Putamen (tissue), 1 donor: ENCODE results near the gene IFRD2.

Experiments
- DNase-seq: peaks from one replicate; pipeline ENCODE4 v3.0.0-alpha.2; 2016; ENCODE audit warnings: low spot score

Gene IFRD2, protein sequence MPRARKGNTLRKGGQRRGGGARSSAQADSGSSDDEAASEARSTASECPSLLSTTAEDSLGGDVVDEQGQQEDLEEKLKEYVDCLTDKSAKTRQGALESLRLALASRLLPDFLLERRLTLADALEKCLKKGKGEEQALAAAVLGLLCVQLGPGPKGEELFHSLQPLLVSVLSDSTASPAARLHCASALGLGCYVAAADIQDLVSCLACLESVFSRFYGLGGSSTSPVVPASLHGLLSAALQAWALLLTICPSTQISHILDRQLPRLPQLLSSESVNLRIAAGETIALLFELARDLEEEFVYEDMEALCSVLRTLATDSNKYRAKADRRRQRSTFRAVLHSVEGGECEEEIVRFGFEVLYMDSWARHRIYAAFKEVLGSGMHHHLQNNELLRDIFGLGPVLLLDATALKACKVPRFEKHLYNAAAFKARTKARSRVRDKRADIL

GRCh38 chr3:50292159-50293078 lies at the start of gene IFRD2:
IFRD2 (minus strand) TSS chr3:50292429; CDS start chr3:50292274, 155 bp downstream.
- DNase-seq: peak; percentile 98

DNA sequence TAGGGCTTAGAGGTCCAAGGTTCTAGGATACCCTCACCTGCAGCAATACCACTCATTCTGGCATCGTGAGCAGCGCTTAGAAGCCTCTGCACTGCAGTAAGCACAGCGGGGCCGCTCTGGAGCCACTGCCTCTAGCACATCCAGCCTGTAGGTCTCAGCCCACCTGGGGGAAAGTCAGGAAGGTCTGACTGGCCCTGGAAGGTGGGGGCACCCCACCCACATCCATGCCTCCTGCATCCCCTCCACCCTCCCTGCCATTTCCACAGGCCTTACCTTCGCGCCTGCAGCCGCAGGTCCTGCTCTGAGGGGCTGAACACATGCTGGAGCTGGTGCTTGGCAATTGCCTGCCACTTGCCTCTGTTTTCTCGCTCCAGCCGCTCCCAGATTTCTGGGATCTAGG lies 49.3 kb upstream of the IFRD2 start:
- no peak for DNase-seq

GRCh38 chr3:50340448-50341329 lies 48.5 kb upstream of the IFRD2 start, which contains the start of gene RASSF1:
RASSF1 (minus strand) TSS chr3:50340836; CDS start chr3:50340805, 31 bp downstream.
- no peak for DNase-seq

DNA sequence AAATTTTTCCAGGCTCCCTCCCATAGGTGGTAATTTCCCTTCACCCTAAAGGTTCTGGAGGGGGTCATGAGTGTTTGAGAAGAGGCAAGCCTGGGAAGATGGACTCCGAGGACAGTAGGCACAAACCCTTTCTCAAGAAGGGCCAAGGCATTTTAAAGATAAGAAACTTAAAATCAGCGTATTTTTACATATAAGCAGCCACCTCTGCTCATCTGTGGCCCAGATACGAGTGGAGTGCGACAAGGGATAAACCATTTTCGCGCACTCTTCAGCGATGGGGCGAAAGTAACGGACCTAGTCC lies 47.9 kb upstream of the IFRD2 start:
- DNase-seq: no peak

- DNase-seq: no peak
Measured at GRCh38 chr3:50339485-50340146, 47.4 kb upstream of the IFRD2 start.

- no peak for DNase-seq
Measured at GRCh38 chr3:50338965-50339364, 46.7 kb upstream of the IFRD2 start.

DNA sequence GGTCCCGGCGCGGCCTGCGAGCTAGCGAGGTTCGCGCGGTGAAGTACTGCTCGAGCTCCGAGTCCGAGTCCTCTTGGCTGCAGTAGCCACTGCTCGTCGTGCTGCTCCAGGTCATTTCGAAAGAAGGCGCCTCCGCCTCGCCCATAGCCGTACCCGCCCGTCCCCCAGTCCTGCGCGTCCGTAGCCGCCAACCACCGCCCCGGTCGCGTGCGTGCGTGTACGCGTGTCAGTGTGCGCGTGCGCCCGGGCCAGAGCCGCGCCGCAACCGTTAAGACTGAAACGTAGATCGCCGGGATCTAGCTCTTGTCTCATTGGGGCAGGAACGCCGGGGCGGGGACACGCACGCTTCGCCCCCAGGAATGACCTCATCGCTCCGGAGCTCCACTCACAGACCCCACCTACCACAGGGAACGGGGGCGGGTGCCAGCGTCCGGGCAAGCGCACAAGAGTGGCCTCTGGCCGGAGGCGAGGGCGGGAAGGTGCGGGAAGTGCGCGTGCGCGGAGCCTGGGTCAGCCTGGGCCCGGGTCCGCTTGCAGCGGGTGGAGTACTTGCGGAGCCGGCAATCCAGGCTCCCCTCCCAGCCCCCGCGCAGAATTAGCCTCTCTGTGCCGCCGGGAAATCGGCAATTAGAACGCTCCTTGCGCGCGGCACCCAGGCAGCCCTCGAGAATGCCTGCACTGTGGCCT lies 45.1 kb upstream of the IFRD2 start:
- DNase-seq: peak; percentile 98

- no peak for DNase-seq
Measured at GRCh38 chr3:50336452-50337174, 44.4 kb upstream of the IFRD2 start.

DNA sequence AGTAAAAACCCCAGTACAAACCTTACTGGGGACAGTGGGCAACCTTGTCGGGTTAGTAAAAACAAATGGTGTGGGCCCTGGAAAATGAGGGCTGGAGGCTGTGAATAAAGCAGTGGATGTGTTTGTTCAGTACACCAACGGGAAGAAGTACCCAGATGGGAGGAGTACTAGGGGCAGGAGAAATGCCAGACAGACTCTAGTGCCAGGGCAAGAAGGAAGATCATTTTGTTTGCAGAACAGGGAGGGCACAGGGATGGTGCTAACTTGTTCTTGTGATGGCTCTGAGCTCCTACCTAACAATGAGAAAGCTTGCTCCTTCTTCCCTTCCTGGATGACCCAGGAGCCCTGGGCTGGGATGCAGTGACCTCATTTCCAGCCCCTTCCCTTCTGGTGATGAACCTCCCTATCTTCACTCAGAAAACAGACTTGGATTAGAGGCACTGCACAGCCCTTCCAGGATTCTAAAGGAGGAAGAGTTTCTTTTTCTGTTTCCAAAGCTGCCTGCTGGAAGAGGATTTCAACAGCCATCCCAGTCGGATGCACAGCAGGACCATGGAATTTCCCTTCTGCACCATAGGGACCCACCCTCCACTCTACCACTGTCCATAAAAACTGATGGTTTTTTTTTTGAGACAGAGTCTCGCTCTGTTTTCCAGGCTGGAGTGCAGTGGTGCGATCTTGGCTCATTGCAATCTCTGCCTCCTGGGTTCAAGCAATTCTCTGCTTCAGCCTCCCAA lies 42.3 kb upstream of the IFRD2 start:
- DNase-seq: no peak

- DNase-seq: no peak
Measured at GRCh38 chr3:50333744-50334328, 41.6 kb upstream of the IFRD2 start.

GRCh38 chr3:50331364-50331907 lies 39.2 kb upstream of the IFRD2 start:
- DNase-seq: no peak

GRCh38 chr3:50330330-50330729 lies 38.1 kb upstream of the IFRD2 start:
- DNase-seq: no peak

DNA sequence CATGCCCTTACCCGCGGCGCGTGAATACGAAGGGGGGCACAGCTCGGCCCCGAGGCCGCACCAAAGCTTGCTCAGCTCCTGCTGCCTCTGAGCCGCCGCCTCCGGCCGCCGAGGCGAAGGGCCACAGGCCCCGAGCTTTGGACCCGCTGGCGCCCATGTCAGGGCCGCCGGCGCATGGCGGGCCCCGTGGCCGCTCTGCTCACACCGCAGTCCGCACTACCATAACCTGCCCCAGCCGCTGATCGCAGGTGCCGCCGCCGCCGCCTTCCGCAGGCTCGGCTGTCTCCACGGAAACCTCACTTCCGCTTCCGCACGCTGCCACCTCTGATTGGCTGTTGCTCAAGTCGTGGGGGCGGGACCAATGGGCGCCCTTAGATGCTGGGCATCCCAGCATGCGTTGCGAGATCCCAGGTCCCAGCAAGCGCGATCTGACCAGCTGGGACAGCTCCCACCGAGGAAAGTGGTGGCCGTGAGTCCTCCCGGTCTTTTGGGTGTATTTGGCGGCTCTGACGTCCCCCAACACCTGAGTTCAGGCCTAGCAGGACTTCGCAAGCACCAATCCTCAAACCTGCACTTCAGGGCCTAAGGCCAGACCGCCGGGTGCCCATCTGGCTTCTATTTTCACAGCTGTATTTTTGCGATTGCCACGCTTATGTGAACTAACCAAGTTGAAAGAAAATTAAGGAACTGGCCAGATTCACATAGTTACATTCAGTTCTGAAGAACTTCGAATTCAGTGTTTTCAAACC lies 35.9 kb upstream of the IFRD2 start, which contains the start of gene TUSC2:
TUSC2 (minus strand) TSS at position 281 of the 749 bp plus-strand sequence; CDS start at position 157, 124 bp downstream.
- peak; percentile 97 for DNase-seq

DNA sequence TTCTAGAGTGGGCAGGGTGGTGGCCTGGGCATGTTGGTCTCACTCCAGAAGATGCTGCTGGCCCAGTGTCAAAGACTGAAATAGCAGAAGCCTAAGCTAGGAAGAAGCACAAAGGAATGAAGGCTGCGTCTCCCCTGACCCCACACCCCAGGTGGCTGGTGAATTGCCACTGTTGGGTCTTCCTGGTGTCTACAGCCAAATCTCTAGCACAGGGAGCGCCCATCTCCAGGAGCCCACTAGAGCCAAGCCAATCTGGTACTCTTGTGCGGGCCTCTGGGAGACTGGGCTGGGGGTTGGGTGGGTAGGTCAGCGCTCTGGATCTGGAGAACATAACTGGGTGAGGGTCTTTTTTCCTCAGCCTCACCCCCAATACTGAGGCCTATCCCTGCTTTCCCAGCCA lies 34.9 kb upstream of the IFRD2 start:
- no peak for DNase-seq

DNA sequence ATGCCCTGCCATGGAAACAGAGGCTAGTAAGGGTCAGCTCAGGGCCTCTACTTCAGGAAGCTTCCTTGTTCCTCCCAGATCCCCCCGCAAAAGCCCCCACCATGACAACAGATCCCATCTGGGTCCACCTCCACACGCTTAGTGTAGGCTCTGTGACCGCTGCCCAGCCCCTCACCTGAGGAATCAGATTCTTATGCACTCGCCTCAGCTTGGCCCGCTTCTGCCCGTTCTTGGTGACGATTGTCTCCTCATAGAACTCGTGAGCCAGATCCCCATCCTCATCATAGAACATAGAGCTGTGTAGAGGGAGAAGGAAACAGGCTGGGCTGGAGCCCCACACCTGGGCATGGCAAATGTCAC lies 33.9 kb upstream of the IFRD2 start:
- no peak for DNase-seq

DNA sequence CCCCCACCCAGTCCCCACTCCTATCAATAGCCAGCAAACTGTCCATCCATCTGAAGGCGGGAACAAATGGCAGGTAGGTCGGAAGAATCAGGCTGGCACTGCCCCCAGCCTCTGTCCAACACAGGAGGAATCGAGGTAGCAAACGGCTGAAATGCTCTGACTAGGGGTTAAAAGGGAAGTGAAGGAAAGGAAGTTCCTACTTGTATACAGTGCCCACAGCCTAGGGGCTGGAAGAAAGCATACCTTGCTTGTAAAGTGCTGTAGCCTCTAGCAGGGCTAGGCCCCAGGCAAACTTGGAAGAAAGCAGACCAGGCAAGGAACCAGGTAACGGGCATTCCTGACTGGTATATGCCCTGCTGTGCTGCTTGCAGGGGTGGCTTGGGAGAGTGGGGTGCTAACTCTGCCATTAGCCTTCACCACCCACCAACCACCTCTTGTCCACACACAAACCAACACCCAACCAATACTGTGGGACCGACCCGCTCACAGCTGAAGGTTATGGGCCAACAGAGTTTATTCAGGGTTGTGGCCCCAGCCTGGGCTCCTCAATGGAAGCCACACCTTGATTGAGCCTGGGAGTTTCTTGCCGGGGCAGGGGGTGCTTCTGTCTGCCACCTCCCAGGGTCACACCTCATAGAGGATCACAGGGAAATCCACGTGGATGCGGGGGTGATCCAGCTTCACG lies 33.4 kb upstream of the IFRD2 start:
- DNase-seq: no peak

DNA sequence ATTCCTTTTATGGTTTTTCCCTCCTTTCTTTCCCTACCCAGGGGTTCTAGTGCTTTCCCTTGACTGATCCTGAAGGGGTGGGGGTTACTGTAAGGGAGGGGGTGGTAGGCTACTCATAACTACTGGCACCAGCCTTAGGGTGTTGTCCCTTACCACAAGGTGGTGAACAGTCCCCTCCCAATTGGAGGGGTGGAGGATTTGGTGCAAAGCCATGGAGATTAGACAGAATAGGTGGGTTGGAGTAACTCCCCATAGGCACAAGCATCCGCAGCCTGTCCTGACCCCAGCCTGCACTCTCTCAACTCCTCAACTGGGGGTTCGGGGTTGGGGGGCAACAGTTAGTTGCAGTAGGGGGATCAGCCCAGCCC lies 32.9 kb upstream of the IFRD2 start:
- DNase-seq: no peak
